Stomach (tissue), 4 donors: ENCODE data around the gene FAM72C.
"Not testable (repeated sequence)": the region's sequence is repeated elsewhere in the genome, so short reads cannot be mapped to it uniquely, and the experiment has no call there.

Experiments
- POLR2A ChIP-seq, 4 donors: fragments of 450-650 bp; IDR thresholded peaks; one replicate each; pipeline ENCODE4 v1.6.1; 2016; ENCODE audit warnings: antibody characterized with exemption in 4 of 4, control low read depth in 2 of 4, mild to moderate bottlenecking in 1 of 4, moderate library complexity in 1 of 4
- TF ChIP-seq, protein P1 (sequence below), 7 experiments: fragments of 450-650 bp in 4 of 7; fragments of 200-600 bp in 3 of 7; sonication (generic) in 3 of 7; IDR thresholded peaks; one replicate each; pipeline ENCODE4 v1.5.1; 2016 to 2019; ENCODE audit warnings: antibody characterized with exemption in 7 of 7, control low read depth in 2 of 7, mild to moderate bottlenecking in 1 of 7

DNA sequence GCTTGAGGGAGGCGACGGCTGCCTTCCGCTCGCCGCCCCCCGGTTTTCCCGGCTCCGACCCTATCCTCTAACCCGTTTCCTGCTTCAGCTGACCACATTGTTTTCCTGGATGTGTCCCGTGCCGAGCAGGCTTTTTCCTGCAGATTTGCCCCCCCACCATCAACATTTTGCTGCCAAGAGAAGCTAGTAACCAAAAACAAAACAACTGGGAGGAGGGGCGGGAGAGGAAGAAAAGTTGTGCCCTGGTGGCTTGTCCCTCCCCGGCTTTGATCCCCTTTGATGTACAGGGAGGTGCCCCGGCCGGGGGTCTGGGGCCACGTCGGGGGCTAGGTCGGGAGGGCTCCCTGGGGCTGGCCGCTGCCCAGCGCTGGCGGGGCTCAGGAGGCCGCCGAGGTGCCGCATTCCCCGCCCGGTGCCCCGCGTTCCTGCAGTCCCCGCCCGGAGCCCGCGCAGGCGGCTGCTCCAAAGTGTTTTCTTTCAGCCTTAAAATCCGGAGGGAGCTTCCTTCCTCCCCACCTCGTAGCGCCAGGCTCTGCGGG is 2.2 kb upstream of the FAM72C start:
- not testable (repeated sequence) for TF ChIP-seq POLR2A (IDR thresholded peaks at IDR 0.05)
- TF ChIP-seq, protein P1, sequence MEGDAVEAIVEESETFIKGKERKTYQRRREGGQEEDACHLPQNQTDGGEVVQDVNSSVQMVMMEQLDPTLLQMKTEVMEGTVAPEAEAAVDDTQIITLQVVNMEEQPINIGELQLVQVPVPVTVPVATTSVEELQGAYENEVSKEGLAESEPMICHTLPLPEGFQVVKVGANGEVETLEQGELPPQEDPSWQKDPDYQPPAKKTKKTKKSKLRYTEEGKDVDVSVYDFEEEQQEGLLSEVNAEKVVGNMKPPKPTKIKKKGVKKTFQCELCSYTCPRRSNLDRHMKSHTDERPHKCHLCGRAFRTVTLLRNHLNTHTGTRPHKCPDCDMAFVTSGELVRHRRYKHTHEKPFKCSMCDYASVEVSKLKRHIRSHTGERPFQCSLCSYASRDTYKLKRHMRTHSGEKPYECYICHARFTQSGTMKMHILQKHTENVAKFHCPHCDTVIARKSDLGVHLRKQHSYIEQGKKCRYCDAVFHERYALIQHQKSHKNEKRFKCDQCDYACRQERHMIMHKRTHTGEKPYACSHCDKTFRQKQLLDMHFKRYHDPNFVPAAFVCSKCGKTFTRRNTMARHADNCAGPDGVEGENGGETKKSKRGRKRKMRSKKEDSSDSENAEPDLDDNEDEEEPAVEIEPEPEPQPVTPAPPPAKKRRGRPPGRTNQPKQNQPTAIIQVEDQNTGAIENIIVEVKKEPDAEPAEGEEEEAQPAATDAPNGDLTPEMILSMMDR (IDR thresholded peaks at IDR 0.05), result not testable (repeated sequence)
